ENCODE data around the gene SYNE1. TPM values are rescaled to one million over a fixed set of nuclear protein-coding genes. Genes with fewer than 3 reads are reported as not detected.
"Not testable (repeated sequence)": the region's sequence is repeated elsewhere in the genome, so short reads cannot be mapped to it uniquely, and the experiment has no call there.

The SYNE1 gene
- polyA plus RNA-seq, 1 donor from 2014 or later, result 30.9 TPM

GRCh38 chr6:152160346-152160745 is 476.8 kb downstream of the SYNE1 start:
- H3K36me3 Mint-ChIP-seq, result peaks cover 20% of the 10 kb centered on the region

GRCh38 chr6:152155792-152156191 is 481.4 kb downstream of the SYNE1 start:
- H3K27me3 Mint-ChIP-seq, result no peaks in the 10 kb centered on the region
- H3K4me1 Mint-ChIP-seq, result peaks cover 3 to 7% (median 6%) of the 10 kb centered on the region in 3 donors
- H3K9me3 Mint-ChIP-seq, result no peaks in the 10 kb centered on the region
- no peak overlapping the region for H3K27ac Mint-ChIP-seq
- H3K36me3 Mint-ChIP-seq, result peaks cover 15% of the 10 kb centered on the region
- H3K4me3 Mint-ChIP-seq, result no peak overlapping the region

More at GRCh38 chr6:152160346-152160745, 476.8 kb downstream of the SYNE1 start:
- Mint-ChIP-seq H3K27me3 (no peaks in the 10 kb centered on the region), H3K4me1 (peaks cover 10 to 17% (median 14%) of the 10 kb centered on the region in 3 donors), H3K4me3 (no peak overlapping the region), H3K27ac (peak overlapping the region; percentile 78 to 81 (median 79)), H3K9me3 (no peaks in the 10 kb centered on the region)

DNA sequence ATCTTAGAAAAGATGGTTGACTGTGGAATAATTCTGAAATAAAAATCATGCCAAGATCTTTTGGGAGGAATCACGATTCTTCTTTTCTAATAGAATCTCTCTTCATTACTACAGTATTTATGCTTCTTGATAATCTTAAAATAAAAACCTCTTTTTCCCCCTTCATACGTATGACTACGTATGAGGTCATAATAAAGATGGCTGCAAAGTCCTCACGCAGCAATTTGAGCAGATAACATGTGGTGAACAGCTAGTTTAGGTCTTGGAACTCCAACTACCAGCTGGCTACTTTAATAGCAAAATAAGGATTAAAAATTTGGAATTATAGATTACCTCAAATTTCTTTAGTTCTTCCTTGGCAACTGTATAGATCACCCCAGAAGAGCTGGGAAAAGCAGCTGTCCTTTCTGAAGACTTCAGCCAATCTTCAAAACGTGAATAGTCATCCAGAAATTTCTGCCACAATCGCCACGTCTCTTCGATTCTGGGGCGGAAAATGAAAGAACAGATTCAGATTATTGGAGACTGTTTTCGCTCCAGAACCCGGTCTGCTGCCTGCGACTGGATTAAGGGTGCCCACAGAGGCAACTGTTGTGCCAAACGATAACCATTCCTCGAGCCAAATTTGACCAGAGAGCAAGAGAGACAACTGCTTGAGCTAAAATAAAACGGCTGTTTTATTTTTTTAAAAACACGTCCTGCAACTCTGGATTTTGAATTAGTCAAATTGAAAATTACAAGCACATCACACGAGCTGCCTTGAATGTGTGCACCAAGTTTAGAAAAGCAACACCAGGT is 482.4 kb downstream of the SYNE1 start:
- Mint-ChIP-seq H3K27me3 (no peaks in the 10 kb centered on the region), H3K36me3 (peaks cover 17% of the 10 kb centered on the region), H3K4me3 (no peak overlapping the region), H3K27ac (no peak overlapping the region), H3K9me3 (no peaks in the 10 kb centered on the region), H3K4me1 (no peaks in the 10 kb centered on the region)

GRCh38 chr6:152151920-152152319 is 485.2 kb downstream of the SYNE1 start:
- no peak overlapping the region for H3K27ac Mint-ChIP-seq
- H3K36me3 Mint-ChIP-seq, result peaks cover 22% of the 10 kb centered on the region
- no peaks in the 10 kb centered on the region for H3K27me3 Mint-ChIP-seq
- H3K4me1 Mint-ChIP-seq, result no peaks in the 10 kb centered on the region
- H3K9me3 Mint-ChIP-seq, result no peaks in the 10 kb centered on the region
- H3K4me3 Mint-ChIP-seq, result no peak overlapping the region

- H3K27me3 Mint-ChIP-seq, result no peaks in the 10 kb centered on the region
- H3K27ac Mint-ChIP-seq, result no peak overlapping the region
- no peaks in the 10 kb centered on the region for H3K9me3 Mint-ChIP-seq
- H3K4me1 Mint-ChIP-seq, result no peaks in the 10 kb centered on the region
- no peak overlapping the region for H3K4me3 Mint-ChIP-seq
- H3K36me3 Mint-ChIP-seq, result peaks cover 17% of the 10 kb centered on the region
Observed at GRCh38 chr6:152150196-152150595, 487.0 kb downstream of the SYNE1 start.

- Mint-ChIP-seq H3K27me3 (no peaks in the 10 kb centered on the region), H3K4me3 (no peak overlapping the region), H3K4me1 (no peaks in the 10 kb centered on the region), H3K27ac (no peak overlapping the region), H3K36me3 (peaks cover 17% of the 10 kb centered on the region), H3K9me3 (no peaks in the 10 kb centered on the region)
Observed at GRCh38 chr6:152148412-152148811, 488.8 kb downstream of the SYNE1 start.

DNA sequence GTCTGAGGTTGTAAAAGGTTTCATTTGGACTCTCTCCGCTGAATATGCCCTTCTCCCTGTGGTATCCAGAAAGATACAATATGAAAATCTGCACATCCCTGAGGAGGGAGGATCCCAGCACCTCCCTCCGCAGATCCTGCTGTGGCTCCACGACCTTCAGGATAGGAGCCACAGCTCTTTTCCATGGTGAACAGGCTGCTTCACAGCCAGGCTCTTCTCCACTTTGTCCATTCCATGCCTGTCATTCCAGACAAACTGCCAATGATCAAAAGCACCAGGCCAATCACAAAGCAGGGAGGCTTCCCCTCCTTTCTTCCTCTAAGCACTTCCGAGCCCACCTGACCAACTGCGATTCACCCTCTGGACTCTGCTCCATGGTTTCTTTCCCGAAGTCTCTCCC is 489.9 kb downstream of the SYNE1 start:
- H3K4me3 Mint-ChIP-seq, result no peak overlapping the region
- no peaks in the 10 kb centered on the region for H3K9me3 Mint-ChIP-seq
- H3K4me1 Mint-ChIP-seq, result no peaks in the 10 kb centered on the region
- H3K27me3 Mint-ChIP-seq, result no peaks in the 10 kb centered on the region
- H3K27ac Mint-ChIP-seq, result peak overlapping the region in 1 of 3 donors; percentile 82
- peaks cover 17% of the 10 kb centered on the region for H3K36me3 Mint-ChIP-seq

DNA sequence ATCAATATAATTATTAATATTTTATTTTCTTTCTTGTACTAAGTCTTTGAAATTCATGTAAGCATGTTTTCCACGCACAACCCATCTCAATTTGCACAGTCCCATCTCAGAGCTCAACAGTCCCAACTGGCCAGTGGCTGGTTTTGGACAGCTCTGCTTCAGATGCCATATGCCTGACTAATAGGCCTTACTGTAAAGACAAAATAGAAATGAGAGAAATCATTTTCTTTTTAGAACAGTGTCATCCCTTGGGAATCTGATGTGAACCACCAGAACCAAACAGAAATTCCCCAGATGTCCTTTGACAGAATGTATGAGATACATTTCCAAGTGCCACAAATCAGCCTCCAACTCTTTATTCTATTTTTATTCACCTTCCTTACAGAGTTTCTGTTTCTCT is 490.8 kb downstream of the SYNE1 start:
- no peak overlapping the region for H3K4me3 Mint-ChIP-seq
- H3K27me3 Mint-ChIP-seq, result no peaks in the 10 kb centered on the region
- no peaks in the 10 kb centered on the region for H3K4me1 Mint-ChIP-seq
- no peak overlapping the region for H3K27ac Mint-ChIP-seq
- no peaks in the 10 kb centered on the region for H3K9me3 Mint-ChIP-seq
- peaks cover 15% of the 10 kb centered on the region for H3K36me3 Mint-ChIP-seq

DNA sequence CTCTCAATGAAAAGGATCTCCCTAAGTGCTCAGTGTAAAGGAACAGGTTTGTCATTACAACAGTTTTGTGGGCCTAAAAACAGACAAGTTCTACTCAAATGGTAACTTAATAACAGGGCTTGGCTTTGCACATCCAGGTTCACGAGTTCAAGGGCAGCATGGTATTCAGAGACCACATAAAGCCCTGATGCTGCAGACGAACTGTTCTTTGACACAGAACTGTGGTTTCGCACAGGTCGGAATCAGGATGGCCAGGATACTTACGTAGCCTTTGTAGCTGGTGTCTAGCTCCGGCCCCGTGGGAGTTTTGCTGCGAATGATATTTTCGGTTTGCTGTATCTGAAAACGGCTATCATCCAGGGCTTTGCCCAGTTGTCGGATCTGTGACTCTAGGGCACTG is 493.8 kb downstream of the SYNE1 start:
- Mint-ChIP-seq H3K27ac (no peak overlapping the region), H3K9me3 (no peaks in the 10 kb centered on the region)

GRCh38 chr6:152142105-152142504 is 495.1 kb downstream of the SYNE1 start:
- peaks cover 9% of the 10 kb centered on the region for H3K36me3 Mint-ChIP-seq
- H3K4me3 Mint-ChIP-seq, result no peak overlapping the region
- H3K4me1 Mint-ChIP-seq, result no peaks in the 10 kb centered on the region
- H3K27me3 Mint-ChIP-seq, result no peaks in the 10 kb centered on the region
- no peak overlapping the region for H3K27ac Mint-ChIP-seq
- H3K9me3 Mint-ChIP-seq, result no peaks in the 10 kb centered on the region

More for the DNA sequence above, 493.8 kb downstream of the SYNE1 start:
- Mint-ChIP-seq H3K27me3 (no peaks in the 10 kb centered on the region), H3K4me3 (no peak overlapping the region), H3K4me1 (no peaks in the 10 kb centered on the region), H3K36me3 (peaks cover 17% of the 10 kb centered on the region)

DNA sequence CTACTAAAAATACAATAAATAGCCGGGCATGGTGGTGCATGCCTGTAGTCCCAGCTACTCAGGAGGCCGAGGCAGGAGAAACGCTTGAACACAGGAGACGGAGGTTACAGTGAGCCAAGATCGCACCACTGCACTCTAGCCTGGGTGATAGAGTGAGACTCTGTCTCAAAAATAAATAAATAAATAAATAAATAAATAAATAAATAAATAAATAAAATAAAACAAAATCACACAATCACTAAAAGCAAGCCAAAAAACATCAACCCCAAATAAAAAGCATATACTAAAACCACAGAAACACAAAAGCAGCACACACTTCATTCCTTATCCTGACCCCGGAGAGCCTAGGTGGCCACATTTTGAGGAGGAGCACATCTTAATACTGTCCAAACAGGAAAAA is 498.8 kb downstream of the SYNE1 start:
- H3K4me3 Mint-ChIP-seq, H3K36me3 Mint-ChIP-seq, H3K27me3 Mint-ChIP-seq, H3K9me3 Mint-ChIP-seq, H3K4me1 Mint-ChIP-seq: not testable (repeated sequence)
- peak overlapping the region in 1 of 3 donors; percentile 65 for H3K27ac Mint-ChIP-seq

- Mint-ChIP-seq H3K27ac (no peak overlapping the region), H3K4me3 (no peak overlapping the region), H3K36me3 (peaks cover 10% of the 10 kb centered on the region), H3K9me3 (no peaks in the 10 kb centered on the region), H3K4me1 (no peaks in the 10 kb centered on the region), H3K27me3 (no peaks in the 10 kb centered on the region)
Observed at GRCh38 chr6:152136449-152136825, 500.7 kb downstream of the SYNE1 start.

DNA sequence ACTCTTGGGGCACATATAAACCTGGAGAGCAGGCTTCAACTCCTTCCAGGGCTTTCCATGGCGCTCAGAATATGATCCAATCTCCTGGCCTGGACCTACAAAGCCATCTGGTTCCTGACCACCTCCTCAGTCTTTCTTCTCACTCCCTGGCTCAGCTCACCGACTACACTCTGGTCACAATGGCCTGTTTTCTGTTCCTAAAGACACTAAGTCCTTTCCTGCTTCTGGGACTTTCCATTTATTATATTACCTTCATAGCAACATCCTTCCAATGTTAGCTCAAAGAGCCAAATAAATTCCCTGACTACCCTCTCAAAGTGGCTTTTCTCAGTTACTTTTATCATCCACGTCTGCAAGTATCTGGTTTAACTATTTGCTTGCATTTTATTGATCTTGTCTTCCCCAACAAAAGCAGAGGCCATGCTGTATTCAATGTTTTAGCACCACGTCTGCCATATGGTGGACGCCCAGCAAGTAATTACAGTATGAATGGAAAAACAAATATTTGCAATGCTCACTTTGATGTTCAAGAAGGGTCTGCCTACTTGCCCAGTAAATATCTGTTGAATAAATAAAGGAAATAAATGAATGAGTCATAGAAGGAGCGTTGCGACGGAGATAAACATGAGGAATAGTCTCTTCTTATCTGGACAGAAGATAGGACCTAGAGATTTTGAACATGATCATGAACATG is 501.3 kb downstream of the SYNE1 start:
- H3K27me3 Mint-ChIP-seq, result no peaks in the 10 kb centered on the region
- no peaks in the 10 kb centered on the region for H3K9me3 Mint-ChIP-seq
- H3K4me1 Mint-ChIP-seq, result no peaks in the 10 kb centered on the region
- peaks cover 10% of the 10 kb centered on the region for H3K36me3 Mint-ChIP-seq
- no peak overlapping the region for H3K4me3 Mint-ChIP-seq
- peak overlapping the region in 1 of 3 donors; percentile 36 for H3K27ac Mint-ChIP-seq

DNA sequence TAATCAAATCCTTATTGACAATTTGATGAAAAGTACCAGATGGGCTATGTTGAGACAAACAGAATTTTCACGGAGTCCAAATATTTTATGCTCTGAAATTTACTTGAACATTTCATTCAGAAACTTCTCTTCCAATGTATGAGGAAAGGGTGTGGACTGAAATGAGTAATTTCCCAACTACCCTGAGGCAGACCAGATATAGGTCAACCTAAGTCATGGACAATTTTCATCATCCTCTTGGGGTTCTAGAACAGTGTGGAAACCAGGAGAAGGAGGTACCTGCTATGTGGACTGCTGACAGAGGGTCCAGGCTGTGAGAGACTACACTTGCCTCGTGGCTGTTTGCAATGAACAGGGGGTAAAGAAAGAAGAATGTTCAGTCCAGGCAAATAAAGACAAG is 506.7 kb downstream of the SYNE1 start:
- peaks cover 9% of the 10 kb centered on the region for H3K36me3 Mint-ChIP-seq
- no peaks in the 10 kb centered on the region for H3K27me3 Mint-ChIP-seq

GRCh38 chr6:152129691-152130151 is 507.4 kb downstream of the SYNE1 start:
- H3K27me3 Mint-ChIP-seq, result no peaks in the 10 kb centered on the region
- no peaks in the 10 kb centered on the region for H3K4me1 Mint-ChIP-seq
- H3K36me3 Mint-ChIP-seq, result peaks cover 8% of the 10 kb centered on the region
- no peaks in the 10 kb centered on the region for H3K9me3 Mint-ChIP-seq
- H3K4me3 Mint-ChIP-seq, result no peak overlapping the region
- peak overlapping the region in 1 of 3 donors; percentile 53 for H3K27ac Mint-ChIP-seq

More for the DNA sequence above, 506.7 kb downstream of the SYNE1 start:
- Mint-ChIP-seq H3K4me3 (no peak overlapping the region), H3K4me1 (no peaks in the 10 kb centered on the region), H3K27ac (no peak overlapping the region), H3K9me3 (no peaks in the 10 kb centered on the region)

All from IgD-negative memory B cell (primary cell).